Fibroblast of lung (primary cell): ENCODE measurements around the gene POLA1.

Source experiments
- EZH2 ChIP-seq: IDR thresholded peaks from 2 replicates; pipeline ENCODE4 v1.5.1; 2012; ENCODE audit warnings: low read length, control low read depth, mild to moderate bottlenecking; ENCODE audit errors: missing control alignments
- TF ChIP-seq, protein P1 (sequence below), 2 donors: IDR thresholded peaks in 1 of 2; conservative IDR thresholded peaks in 1 of 2; 1 replicate in 1 of 2; 2 replicates in 1 of 2; pipeline ENCODE4 v1.5.1; 2011 to 2012; ENCODE audit warnings: low read length in 2 of 2, control low read depth in 1 of 2, inconsistent platforms in 1 of 2, low read depth in 1 of 2, mild to moderate bottlenecking in 1 of 2

DNA sequence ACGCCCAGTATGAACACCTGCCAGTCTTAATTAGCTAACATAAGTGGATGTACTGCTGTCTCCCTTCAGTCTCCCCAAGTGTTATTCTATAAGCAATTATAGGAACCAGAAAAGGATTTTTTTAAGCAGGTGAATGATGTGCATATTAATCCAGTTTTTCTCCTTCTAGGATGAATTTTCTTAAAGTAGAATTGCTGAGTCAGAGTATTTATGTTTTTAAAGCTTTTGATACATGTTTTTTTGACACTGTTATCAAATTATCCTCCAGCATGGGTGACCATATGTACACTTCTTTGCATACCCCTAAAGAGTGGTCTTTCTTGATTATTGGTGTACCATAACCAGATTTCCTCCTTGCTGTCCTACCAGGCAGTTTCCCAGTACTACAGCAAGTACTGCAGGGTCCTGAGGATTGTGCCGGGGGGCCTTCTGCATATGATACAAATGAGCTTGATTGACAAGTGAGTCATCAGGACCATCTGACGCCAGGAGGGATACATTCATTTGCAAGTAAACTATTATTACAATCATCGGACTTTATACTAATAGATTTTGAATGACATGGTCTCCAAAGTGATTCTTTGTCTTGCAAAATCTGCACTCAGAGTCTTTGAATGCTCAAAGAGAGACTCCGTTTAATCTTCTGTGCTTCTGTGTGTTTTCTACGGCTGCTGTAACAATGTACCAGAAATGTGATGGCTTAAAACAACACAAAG lies 35.9 kb upstream of the POLA1 start:
- TF ChIP-seq, protein P1, sequence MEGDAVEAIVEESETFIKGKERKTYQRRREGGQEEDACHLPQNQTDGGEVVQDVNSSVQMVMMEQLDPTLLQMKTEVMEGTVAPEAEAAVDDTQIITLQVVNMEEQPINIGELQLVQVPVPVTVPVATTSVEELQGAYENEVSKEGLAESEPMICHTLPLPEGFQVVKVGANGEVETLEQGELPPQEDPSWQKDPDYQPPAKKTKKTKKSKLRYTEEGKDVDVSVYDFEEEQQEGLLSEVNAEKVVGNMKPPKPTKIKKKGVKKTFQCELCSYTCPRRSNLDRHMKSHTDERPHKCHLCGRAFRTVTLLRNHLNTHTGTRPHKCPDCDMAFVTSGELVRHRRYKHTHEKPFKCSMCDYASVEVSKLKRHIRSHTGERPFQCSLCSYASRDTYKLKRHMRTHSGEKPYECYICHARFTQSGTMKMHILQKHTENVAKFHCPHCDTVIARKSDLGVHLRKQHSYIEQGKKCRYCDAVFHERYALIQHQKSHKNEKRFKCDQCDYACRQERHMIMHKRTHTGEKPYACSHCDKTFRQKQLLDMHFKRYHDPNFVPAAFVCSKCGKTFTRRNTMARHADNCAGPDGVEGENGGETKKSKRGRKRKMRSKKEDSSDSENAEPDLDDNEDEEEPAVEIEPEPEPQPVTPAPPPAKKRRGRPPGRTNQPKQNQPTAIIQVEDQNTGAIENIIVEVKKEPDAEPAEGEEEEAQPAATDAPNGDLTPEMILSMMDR (conservative IDR thresholded peaks at IDR 0.05 in 1 of 2, IDR thresholded peaks at IDR 0.05 in 1 of 2; ENCODE audit: low read depth in 1 of 2, low read length in 2 of 2) = no peak
- TF ChIP-seq EZH2 = no peak
